Measurements from ENCODE around the gene FKBP2.

DNA sequence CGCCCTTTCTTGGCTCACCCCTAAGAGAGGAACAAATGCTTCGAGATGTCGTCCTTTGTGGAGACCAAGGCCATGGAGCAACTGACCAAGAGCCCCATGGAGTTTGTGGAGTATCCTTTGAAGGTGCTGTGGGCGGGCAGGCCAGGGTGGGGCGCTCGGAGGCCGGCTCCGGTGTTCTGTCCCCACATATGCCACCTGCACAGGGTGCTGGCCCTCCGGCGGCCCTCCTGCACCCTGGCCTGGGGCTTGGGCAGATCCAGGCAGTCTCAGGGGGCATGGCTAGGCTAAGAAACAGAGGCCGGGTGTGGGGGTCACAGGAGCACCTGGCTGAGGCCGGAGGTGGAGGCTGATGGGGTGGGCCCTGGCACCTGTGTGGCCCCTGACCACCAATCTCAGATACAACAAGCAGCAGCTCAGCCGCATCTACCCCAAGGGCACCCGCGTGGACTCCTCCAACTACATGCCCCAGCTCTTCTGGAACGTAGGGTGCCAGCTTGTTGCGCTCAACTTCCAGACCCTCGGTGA lies 20.7 kb downstream of the FKBP2 start:
- no peak for TF ChIP-seq GATA2 (IDR thresholded peaks at IDR 0.05; ENCODE audit: low read depth, low read length)
- TF ChIP-seq GATA3 (IDR thresholded peaks at IDR 0.05; ENCODE audit: low read depth, low read length), result no peak
